KMS-11 (cell line): Measurements from ENCODE around the gene AAK1.

Source experiments
- H2AFZ ChIP-seq: fragments of 200-600 bp; sonication (generic); 2 replicates; pipeline ENCODE4 v1.6.1; 2016; ENCODE audit warnings: antibody characterized with exemption, mixed run types, low read depth
- H3K27ac ChIP-seq: fragments of 200-600 bp; sonication (generic); 2 replicates; pipeline ENCODE4 v1.6.1; 2016; ENCODE audit warnings: mild to moderate bottlenecking, mixed run types
- H3K27me3 ChIP-seq: fragments of 200-600 bp; sonication (generic); 2 replicates; pipeline ENCODE4 v1.6.1; 2017; ENCODE audit warnings: mild to moderate bottlenecking, low read depth, mixed run types, moderate library complexity; ENCODE audit not compliant: insufficient read depth
- H3K36me3 ChIP-seq: fragments of 200-600 bp; sonication (generic); 2 replicates; pipeline ENCODE4 v1.6.1; 2017; ENCODE audit warnings: mild to moderate bottlenecking, mixed run types; ENCODE audit not compliant: insufficient read depth
- H3K4me1 ChIP-seq: fragments of 200-600 bp; sonication (generic); 2 replicates; pipeline ENCODE4 v1.6.1; 2016; ENCODE audit warnings: mild to moderate bottlenecking, low read depth, mixed run types; ENCODE audit not compliant: poor library complexity, severe bottlenecking
- H3K4me2 ChIP-seq: fragments of 200-600 bp; sonication (generic); 2 replicates; pipeline ENCODE4 v1.7.0; 2016; ENCODE audit warnings: mild to moderate bottlenecking, mixed run types
- H3K4me3 ChIP-seq: fragments of 200-600 bp; sonication (generic); IDR thresholded peaks from 2 replicates; pipeline ENCODE4 v1.6.1; 2017; ENCODE audit warnings: low read depth, low read length, mixed read lengths; ENCODE audit not compliant: insufficient read depth
- H3K79me2 ChIP-seq: fragments of 200-600 bp; sonication (generic); 2 replicates; pipeline ENCODE4 v1.6.1; 2016; ENCODE audit warnings: low read depth, mixed run types; ENCODE audit not compliant: insufficient read depth
- H3K9ac ChIP-seq: fragments of 200-600 bp; sonication (generic); 2 replicates; pipeline ENCODE4 v1.6.1; 2016; ENCODE audit warnings: mild to moderate bottlenecking, mixed run types
- H4K20me1 ChIP-seq: fragments of 200-600 bp; sonication (generic); 2 replicates; pipeline ENCODE4 v1.6.1; 2016; ENCODE audit warnings: mild to moderate bottlenecking, mixed run types; ENCODE audit not compliant: insufficient read depth
- CTCF ChIP-seq: fragments of 200-600 bp; sonication (generic); conservative IDR thresholded peaks from 2 replicates; pipeline ENCODE4 v1.6.1; 2017; ENCODE audit warnings: low read depth, mild to moderate bottlenecking, antibody characterized with exemption, low read length, moderate library complexity, mixed read lengths

AAK1 gene

GRCh38 chr2:69509011-69509749 lies 134.4 kb downstream of the AAK1 start:
- Histone ChIP-seq H3K27me3 (no peaks in the 10 kb centered on the region), H2AFZ (no peak overlapping the region), H3K79me2 (no peaks in the 10 kb centered on the region), H3K27ac (no peak overlapping the region), H3K36me3 (no peaks in the 10 kb centered on the region; the same call in 1 of the 2 replicates), H4K20me1 (no peaks in the 10 kb centered on the region), H3K4me1 (peaks cover under 1% of the 10 kb centered on the region), H3K9ac (no peak overlapping the region), H3K4me2 (no peak overlapping the region), H3K4me3 (no peak overlapping the region)
- TF ChIP-seq CTCF, result no peak

GRCh38 chr2:69505710-69506109 lies 137.8 kb downstream of the AAK1 start:
- Histone ChIP-seq H3K27ac (no peak overlapping the region), H4K20me1 (no peaks in the 10 kb centered on the region), H3K4me2 (no peak overlapping the region), H3K4me3 (no peak overlapping the region), H3K27me3 (no peaks in the 10 kb centered on the region), H3K79me2 (no peaks in the 10 kb centered on the region), H3K4me1 (no peaks in the 10 kb centered on the region), H3K9ac (no peak overlapping the region), H3K36me3 (no peaks in the 10 kb centered on the region; the same call in 1 of the 2 replicates), H2AFZ (no peak overlapping the region)
- TF ChIP-seq CTCF, result no peak

GRCh38 chr2:69501301-69501700 lies 142.2 kb downstream of the AAK1 start:
- Histone ChIP-seq H3K79me2 (no peaks in the 10 kb centered on the region), H3K4me1 (no peaks in the 10 kb centered on the region), H3K36me3 (no peaks in the 10 kb centered on the region), H2AFZ (no peak overlapping the region), H3K9ac (no peak overlapping the region), H3K27ac (no peak overlapping the region), H3K4me2 (no peak overlapping the region), H4K20me1 (no peaks in the 10 kb centered on the region), H3K27me3 (no peaks in the 10 kb centered on the region), H3K4me3 (no peak overlapping the region)
- no peak for TF ChIP-seq CTCF

- no peaks in the 10 kb centered on the region for H4K20me1 ChIP-seq
- no peaks in the 10 kb centered on the region for H3K36me3 ChIP-seq
- no peaks in the 10 kb centered on the region for H3K79me2 ChIP-seq
- H3K4me1 ChIP-seq, result no peaks in the 10 kb centered on the region
- H3K27me3 ChIP-seq, result no peaks in the 10 kb centered on the region
- H3K4me2 ChIP-seq, result no peak overlapping the region
- no peak overlapping the region for H3K4me3 ChIP-seq
- no peak overlapping the region for H3K9ac ChIP-seq
- no peak overlapping the region for H3K27ac ChIP-seq
- H2AFZ ChIP-seq, result no peak overlapping the region
- TF ChIP-seq CTCF, result no peak
These were observed 143.6 kb downstream of the AAK1 start for GRCh38 chr2:69499966-69500365.
